IMR-90 (cell line): ENCODE data around the gene TMEM121B.

Source experiments
- CEBPB ChIP-seq: IDR thresholded peaks from 2 replicates; pipeline ENCODE4 v1.6.1; 2012; ENCODE audit warnings: low read depth, low read length, improper control_type of control experiment
- CTCF ChIP-seq: conservative IDR thresholded peaks from 2 replicates; pipeline ENCODE4 v1.5.1; 2012; ENCODE audit warnings: mild to moderate bottlenecking, low read depth, low read length, improper control_type of control experiment
- FOS ChIP-seq: fragments of 150-350 bp; IDR thresholded peaks from 2 replicates; pipeline ENCODE4 v1.6.1; 2016; ENCODE audit warnings: low read depth, low read length
- MAFK ChIP-seq: IDR thresholded peaks from 2 replicates; pipeline ENCODE4 v1.6.1; 2012; ENCODE audit warnings: low read depth, low read length, improper control_type of control experiment
- MXI1 ChIP-seq: IDR thresholded peaks from 2 replicates; pipeline ENCODE4 v1.6.1; 2012; ENCODE audit warnings: low read depth, mild to moderate bottlenecking, low read length, moderate library complexity, borderline replicate concordance
- NFE2L2 ChIP-seq: fragments of 150-350 bp; IDR thresholded peaks from 2 replicates; pipeline ENCODE4 v1.6.1; 2016; ENCODE audit warnings: low read depth, mild to moderate bottlenecking, low read length
- POLR2A ChIP-seq: IDR thresholded peaks from 2 replicates; pipeline ENCODE4 v1.6.1; 2012; ENCODE audit warnings: mild to moderate bottlenecking, low read depth, low read length
- RFX5 ChIP-seq: IDR thresholded peaks from 2 replicates; pipeline ENCODE4 v1.8.0; 2012; ENCODE audit warnings: low read depth, mild to moderate bottlenecking, low read length, moderate library complexity
- SMC3 ChIP-seq: fragments of 150-350 bp; IDR thresholded peaks from 2 replicates; pipeline ENCODE4 v1.6.1; 2016; ENCODE audit warnings: low read depth, mild to moderate bottlenecking, antibody characterized with exemption, low read length, moderate library complexity
- USF2 ChIP-seq: fragments of 150-350 bp; IDR thresholded peaks from 2 replicates; pipeline ENCODE4 v1.6.1; 2017; ENCODE audit warnings: mild to moderate bottlenecking, antibody characterized with exemption, low read length, low read depth

DNA sequence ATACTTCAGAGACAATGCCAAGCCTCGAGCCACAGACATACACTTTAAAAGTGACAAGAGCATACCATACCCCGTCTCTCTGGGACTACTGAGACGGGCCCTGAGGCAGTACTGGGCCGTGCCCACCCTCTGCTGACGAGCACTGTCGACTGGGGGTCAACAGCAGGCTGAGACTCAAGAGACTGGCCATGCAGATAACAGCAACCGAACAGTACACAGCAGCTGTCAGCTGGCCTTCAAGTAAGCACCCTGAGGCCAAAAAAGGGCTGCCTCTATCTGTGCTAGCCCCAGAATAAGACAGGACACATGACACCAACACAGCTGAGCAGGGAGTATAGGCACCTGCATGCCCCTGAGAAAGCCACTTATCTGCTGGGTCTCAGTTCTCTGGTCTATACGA is 18.9 kb upstream of the TMEM121B start:
- no peak for TF ChIP-seq CTCF
- TF ChIP-seq POLR2A = no peak
- TF ChIP-seq USF2 = no peak
- TF ChIP-seq RFX5 = no peak
- TF ChIP-seq NFE2L2 = no peak
- TF ChIP-seq MAFK = no peak
- no peak for TF ChIP-seq CEBPB
- TF ChIP-seq SMC3 = no peak
- TF ChIP-seq FOS = no peak
- TF ChIP-seq MXI1 = no peak
